HG02885 (cell line): ENCODE results near the gene TMEM120A.
"Not testable (repeated sequence)": the region's sequence is repeated elsewhere in the genome, so short reads cannot be mapped to it uniquely, and the experiment has no call there.

ENCODE experiments used
- ATAC-seq: cut with Tn5 transposase; IDR thresholded peaks from one replicate; pipeline ENCODE4 v1.9.1; 2021; ENCODE audit warnings: mild to moderate bottlenecking; ENCODE audit not compliant: unreplicated experiment, poor library complexity

The TMEM120A gene

GRCh38 chr7:75994388-75995051 lies at the start of gene TMEM120A:
Gene TMEM120A (minus strand): TSS chr7:75994595. CDS start chr7:75994570, 25 bp downstream.
- ATAC-seq = peak; percentile 96

- no peak for ATAC-seq
These were observed 45.7 kb upstream of the TMEM120A start for GRCh38 chr7:76040126-76040525.

GRCh38 chr7:76037310-76037709 lies 42.9 kb upstream of the TMEM120A start:
- ATAC-seq = no peak

GRCh38 chr7:76031964-76032363 lies 37.6 kb upstream of the TMEM120A start:
- no peak for ATAC-seq

- ATAC-seq = not testable (repeated sequence)
These were observed 35.3 kb upstream of the TMEM120A start for GRCh38 chr7:76029682-76030081.

- no peak for ATAC-seq
These were observed 28.6 kb upstream of the TMEM120A start for GRCh38 chr7:76023002-76023401.

GRCh38 chr7:76022026-76022780 lies 27.8 kb upstream of the TMEM120A start:
- ATAC-seq = no peak

- ATAC-seq = no peak
These were observed 25.8 kb upstream of the TMEM120A start for GRCh38 chr7:76020031-76020714.

GRCh38 chr7:76018520-76018919 lies 24.1 kb upstream of the TMEM120A start:
- not testable (repeated sequence) for ATAC-seq

- no peak for ATAC-seq
These were observed 22.0 kb upstream of the TMEM120A start for GRCh38 chr7:76016191-76016947.

- ATAC-seq = no peak
These were observed 17.1 kb upstream of the TMEM120A start for GRCh38 chr7:76011442-76011861.

- ATAC-seq = no peak
These were observed 15.5 kb upstream of the TMEM120A start for GRCh38 chr7:76009672-76010600.

- ATAC-seq = no peak
These were observed 13.8 kb upstream of the TMEM120A start for GRCh38 chr7:76008156-76008687.

- ATAC-seq = not testable (repeated sequence)
These were observed 10.6 kb upstream of the TMEM120A start for GRCh38 chr7:76005004-76005403.

- no peak for ATAC-seq
These were observed 9.0 kb upstream of the TMEM120A start for GRCh38 chr7:76003351-76003750.

- ATAC-seq = no peak
These were observed 8.4 kb upstream of the TMEM120A start for GRCh38 chr7:76002822-76003221.

- ATAC-seq = no peak
These were observed 7.7 kb upstream of the TMEM120A start for GRCh38 chr7:76002139-76002538.

GRCh38 chr7:76000566-76000965 lies 6.2 kb upstream of the TMEM120A start:
- ATAC-seq = no peak

- no peak for ATAC-seq
These were observed 3.6 kb upstream of the TMEM120A start for GRCh38 chr7:75998038-75998437.
